Panc1 (cell line): Measurements from ENCODE around the gene CNGA3. TPM values are rescaled to one million over a fixed set of nuclear protein-coding genes. Genes with fewer than 3 reads are reported as not detected.
"Not testable (repeated sequence)": the region's sequence is repeated elsewhere in the genome, so short reads cannot be mapped to it uniquely, and the experiment has no call there.

ENCODE experiments used
- ATAC-seq: fragments of 200-7000 bp; cut with Tn5 transposase; 2 replicates; pipeline ENCODE4 v1.9.1; 2020; ENCODE audit warnings: mild to moderate bottlenecking, moderate library complexity
- BruUV-seq: library from RNA; stranded (reverse); fragments of 400-500 nt; replicated peaks from 2 replicates; lab custom pipeline; 2021; lab: Mats Ljungman, UMichigan
- CTCF ChIA-PET: fragments of 300-600 bp; sonication (Branson Sonifier 250); formaldehyde crosslinking; loops from one replicate; lab custom pipeline; 2022; ENCODE audit warnings: antibody characterized with exemption; lab: Charles Lee
- POLR2A ChIA-PET: fragments of 300-600 bp; sonication (Branson Sonifier 250); formaldehyde crosslinking; loops from one replicate; lab custom pipeline; 2022; ENCODE audit warnings: antibody characterized with exemption; lab: Charles Lee
- DNase-seq: peaks from one replicate; pipeline ENCODE4 v3.0.0-alpha.2; 2010; ENCODE audit warnings: low read depth, low spot score
- H3K27ac ChIP-seq: 2 replicates; pipeline ENCODE4 v1.5.1; 2011; ENCODE audit warnings: mild to moderate bottlenecking, low read length, inconsistent platforms
- H3K27me3 ChIP-seq: fragments of 200-500 bp; sonication (Bioruptor generic); 2 replicates; pipeline ENCODE4 v1.6.0; 2014; ENCODE audit warnings: low read length, inconsistent platforms; ENCODE audit not compliant: control insufficient read depth, insufficient read depth
- H3K36me3 ChIP-seq: fragments of 200-500 bp; sonication (Bioruptor generic); 2 replicates; pipeline ENCODE4 v1.5.1; 2014; ENCODE audit warnings: inconsistent platforms, mild to moderate bottlenecking, low read length, moderate library complexity; ENCODE audit not compliant: control insufficient read depth, insufficient read depth
- H3K4me1 ChIP-seq: 2 replicates; pipeline ENCODE4 v1.5.1; 2011; ENCODE audit warnings: inconsistent platforms, mild to moderate bottlenecking, low read length, moderate library complexity; ENCODE audit not compliant: control insufficient read depth, insufficient read depth
- H3K4me3 ChIP-seq, 2 experiments: 2 replicates each; pipeline ENCODE4 v1.5.1; 2011 to 2012; ENCODE audit warnings: low read depth in 2 of 2, low read length in 2 of 2, mild to moderate bottlenecking in 2 of 2, inconsistent platforms in 1 of 2, moderate library complexity in 1 of 2
- H3K9me3 ChIP-seq: fragments of 200-500 bp; sonication (Bioruptor generic); 2 replicates; pipeline ENCODE4 v1.5.1; 2014; ENCODE audit warnings: low read depth, mild to moderate bottlenecking, inconsistent platforms, low read length, moderate library complexity; ENCODE audit not compliant: control insufficient read depth, insufficient read depth
- CTCF ChIP-seq: fragments of 450-650 bp; IDR thresholded peaks from 2 replicates; pipeline ENCODE4 v1.5.1; 2017; ENCODE audit warnings: mild to moderate bottlenecking
- POLR2AphosphoS5 ChIP-seq: IDR thresholded peaks from 2 replicates; pipeline ENCODE4 v1.6.1; 2012; ENCODE audit warnings: mild to moderate bottlenecking, low read depth, low read length, moderate library complexity
- REST ChIP-seq, 2 experiments: IDR thresholded peaks; 2 replicates each; pipeline ENCODE4 v1.6.1; 2011 to 2012; ENCODE audit warnings: low read depth in 2 of 2, control low read depth in 1 of 2, low read length in 1 of 2, mild to moderate bottlenecking in 1 of 2, moderate library complexity in 1 of 2; ENCODE audit not compliant: insufficient read depth in 1 of 2
- SIN3A ChIP-seq: IDR thresholded peaks from 2 replicates; pipeline ENCODE4 v1.6.1; 2012; ENCODE audit warnings: low read depth, mild to moderate bottlenecking, low read length, moderate library complexity, borderline replicate concordance; ENCODE audit not compliant: insufficient read depth
- TCF7L2 ChIP-seq: IDR thresholded peaks from 2 replicates; pipeline ENCODE4 v1.6.1; 2011; ENCODE audit warnings: mild to moderate bottlenecking, low read depth, low read length, inconsistent platforms
- in situ Hi-C: cut with HindIII; loops from 2 replicates; pipeline ENCODE4 v1.10.0; 2016; ENCODE audit warnings: low sequenced_read_pairs, low pct_unique_long_range_greater_than_20kb
- intact Hi-C: fragments of 100-400 bp; cut with micrococcal nuclease; formaldehyde crosslinking; loops from one replicate; pipeline ENCODE4 v1.10.0; 2022; ENCODE audit not compliant: unreplicated experiment
- total RNA-seq: library from RNA; stranded (reverse); gene quantifications from one replicate; pipeline ENCODE4 v1.2.1, GENCODE V29; 2021; ENCODE audit not compliant: unreplicated experiment

Gene CNGA3
- total RNA-seq, 1 experiment from 2014 or later, result not detected

GRCh38 chr2:98307131-98307696 is 39.0 kb upstream of the CNGA3 start:
- H3K4me3 ChIP-seq, H3K4me1 ChIP-seq, ATAC-seq, POLR2A ChIA-PET, H3K27ac ChIP-seq, H3K36me3 ChIP-seq, BruUV-seq, DNase-seq, CTCF ChIA-PET, intact Hi-C loops, H3K9me3 ChIP-seq, in situ Hi-C loops: not testable (repeated sequence)
- peaks cover 18% of the 10 kb centered on the region for H3K27me3 ChIP-seq

- ChIA-PET CTCF (no interaction called here), POLR2A (no interaction called here)
- Histone ChIP-seq H3K27ac (no peak overlapping the region), H3K4me1 (no peaks in the 10 kb centered on the region), H3K4me3 (no peak overlapping the region), H3K36me3 (no peaks in the 10 kb centered on the region), H3K9me3 (no peaks in the 10 kb centered on the region), H3K27me3 (peaks cover 22% of the 10 kb centered on the region)
- in situ Hi-C loops, result no loop called here
- TF ChIP-seq POLR2AphosphoS5 (no peak), CTCF (no peak), TCF7L2 (no peak), REST (IDR thresholded peaks at IDR 0.05; ENCODE audit: insufficient read depth in 1 of 2, low read depth in 2 of 2, low read length in 1 of 2) (no peak), SIN3A (no peak)
- ATAC-seq (no peak), DNase-seq (no peak)
- BruUV-seq, result no TSS peak
- intact Hi-C loops, result no loop called here
Observed at GRCh38 chr2:98308068-98308467, 38.2 kb upstream of the CNGA3 start.

GRCh38 chr2:98308532-98308931 is 37.7 kb upstream of the CNGA3 start:
- H3K4me1 ChIP-seq, result no peaks in the 10 kb centered on the region
- peaks cover 24% of the 10 kb centered on the region for H3K27me3 ChIP-seq
- in situ Hi-C loops, result no loop called here
- CTCF ChIA-PET, result no interaction called here
- ATAC-seq (no peak), DNase-seq (no peak)
- no peaks in the 10 kb centered on the region for H3K36me3 ChIP-seq
- no TSS peak for BruUV-seq
- H3K9me3 ChIP-seq, result no peaks in the 10 kb centered on the region
- TF ChIP-seq REST (IDR thresholded peaks at IDR 0.05; ENCODE audit: insufficient read depth in 1 of 2, low read depth in 2 of 2, low read length in 1 of 2) (no peak), CTCF (no peak), POLR2AphosphoS5 (no peak)
- H3K4me3 ChIP-seq, result no peak overlapping the region
- no peak overlapping the region for H3K27ac ChIP-seq
- intact Hi-C loops, result no loop called here
- POLR2A ChIA-PET, result no interaction called here
